Large intestine (tissue), 3 donors: Measurements from ENCODE around the gene SLF2. TPM values are rescaled to one million over a fixed set of nuclear protein-coding genes. Genes with fewer than 3 reads are reported as not detected.
A peak's percentile ranks its signal among the peaks of the same experiment; 100 is the strongest.

ENCODE experiments used
- DNase-seq, 2 donors: peaks; one replicate each; pipeline versions ENCODE4 v3.0.0 to v3.0.0-alpha.2; 2013
- H3K27ac ChIP-seq: one replicate; pipeline ENCODE4 v1.5.1; 2013; ENCODE audit warnings: low read length
- H3K27me3 ChIP-seq: 2 replicates; pipeline ENCODE4 v1.6.1; 2013; ENCODE audit warnings: low read length; ENCODE audit not compliant: control insufficient read depth, insufficient read depth
- H3K36me3 ChIP-seq: 2 replicates; pipeline ENCODE4 v1.6.1; 2013; ENCODE audit warnings: low read length; ENCODE audit not compliant: control insufficient read depth, insufficient read depth
- H3K4me1 ChIP-seq: one replicate; pipeline ENCODE4 v1.6.1; 2013; ENCODE audit warnings: low read length; ENCODE audit not compliant: control insufficient read depth, insufficient read depth
- H3K4me3 ChIP-seq: one replicate; pipeline ENCODE4 v1.5.1; 2013; ENCODE audit warnings: low read length
- H3K9me3 ChIP-seq: one replicate; pipeline ENCODE4 v1.6.1; 2013; ENCODE audit warnings: mild to moderate bottlenecking, low read depth, low read length, moderate library complexity; ENCODE audit not compliant: control insufficient read depth
- WGBS: methylation state at CpG from one replicate; pipeline ENCODE4 v1.1.5; 2013; ENCODE audit warnings: low lambda C conversion rate; ENCODE audit not compliant: insufficient coverage; 5-methylcytosine and 5-hydroxymethylcytosine counted together
- polyA plus RNA-seq: library from polyadenylated mRNA; unstranded; fragments of 120-200 nt; gene quantifications from one replicate; pipeline ENCODE4 v1.2.1, GENCODE V29; 2013

SLF2 gene
- polyA plus RNA-seq, 1 donor: 29.1 TPM

DNA sequence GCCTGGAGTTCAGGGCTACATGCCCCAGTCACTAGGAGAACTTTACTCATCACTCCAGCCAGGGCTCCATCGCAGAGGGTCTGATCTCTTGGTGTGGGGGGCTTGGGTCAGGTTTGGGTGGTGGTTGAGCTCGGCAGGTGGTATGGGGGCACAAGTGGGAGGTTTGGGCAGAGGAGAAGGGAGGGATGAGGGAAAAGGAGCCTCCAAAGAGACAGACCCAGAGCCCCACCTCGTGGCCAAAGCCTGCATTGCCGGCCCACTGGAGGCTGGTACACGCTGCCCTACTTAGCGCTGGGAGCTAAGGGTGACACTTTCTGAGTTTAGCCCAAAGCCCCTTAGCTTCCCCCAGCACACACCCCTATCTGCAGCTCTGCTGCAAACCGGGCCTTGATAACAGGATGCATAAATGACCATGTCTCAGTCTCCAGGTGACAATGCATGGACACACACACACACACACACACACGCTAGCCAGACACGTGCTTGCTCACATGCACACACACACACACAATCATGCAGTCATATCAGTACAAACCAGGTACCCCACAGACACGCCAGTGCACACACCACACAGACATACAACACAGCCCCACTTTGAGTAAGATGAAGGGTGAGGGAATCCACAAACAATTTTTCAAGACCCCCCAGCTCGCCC, 101.6 kb downstream of the SLF2 start:
- Histone ChIP-seq H3K27ac (no peak overlapping the region), H3K4me1 (peaks cover 29% of the 10 kb centered on the region), H3K27me3 (peaks cover 4% of the 10 kb centered on the region), H3K4me3 (no peak overlapping the region), H3K36me3 (peaks cover 3% of the 10 kb centered on the region), H3K9me3 (no peaks in the 10 kb centered on the region)
- DNase-seq: peak in 1 of 2 donors; percentile 60
- no CpG with 5 or more reads among the region's 11 CpGs for WGBS

Other genes starting within 250 kb of the SLF2 start
- 0.06 TPM for gene PAX2, start 167.4 kb upstream of the SLF2 start, polyA plus RNA-seq
- gene SEMA4G, start 56.5 kb downstream of the SLF2 start, polyA plus RNA-seq: 121 TPM
- 83.3 TPM for gene MRPL43, start 74.5 kb downstream of the SLF2 start, polyA plus RNA-seq
- 9.8 TPM for gene TWNK, start 74.6 kb downstream of the SLF2 start, polyA plus RNA-seq
- gene LZTS2, start 86.8 kb downstream of the SLF2 start, polyA plus RNA-seq: 56.8 TPM
- gene PDZD7, start 118.2 kb downstream of the SLF2 start, polyA plus RNA-seq: 95.8 TPM
- gene SFXN3, start 118.3 kb downstream of the SLF2 start, polyA plus RNA-seq: 274 TPM
- 29.0 TPM for gene KAZALD1, start 149.0 kb downstream of the SLF2 start, polyA plus RNA-seq
- gene TLX1, start 218.3 kb downstream of the SLF2 start, polyA plus RNA-seq: 0.57 TPM